GM18867 (cell line): ENCODE data around the gene RNF133.

ENCODE experiments used
- ATAC-seq: cut with Tn5 transposase; IDR thresholded peaks from one replicate; pipeline ENCODE4 v1.9.1; 2021; ENCODE audit warnings: mild to moderate bottlenecking, moderate library complexity; ENCODE audit not compliant: unreplicated experiment

The RNF133 gene, protein sequence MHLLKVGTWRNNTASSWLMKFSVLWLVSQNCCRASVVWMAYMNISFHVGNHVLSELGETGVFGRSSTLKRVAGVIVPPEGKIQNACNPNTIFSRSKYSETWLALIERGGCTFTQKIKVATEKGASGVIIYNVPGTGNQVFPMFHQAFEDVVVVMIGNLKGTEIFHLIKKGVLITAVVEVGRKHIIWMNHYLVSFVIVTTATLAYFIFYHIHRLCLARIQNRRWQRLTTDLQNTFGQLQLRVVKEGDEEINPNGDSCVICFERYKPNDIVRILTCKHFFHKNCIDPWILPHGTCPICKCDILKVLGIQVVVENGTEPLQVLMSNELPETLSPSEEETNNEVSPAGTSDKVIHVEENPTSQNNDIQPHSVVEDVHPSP

DNA sequence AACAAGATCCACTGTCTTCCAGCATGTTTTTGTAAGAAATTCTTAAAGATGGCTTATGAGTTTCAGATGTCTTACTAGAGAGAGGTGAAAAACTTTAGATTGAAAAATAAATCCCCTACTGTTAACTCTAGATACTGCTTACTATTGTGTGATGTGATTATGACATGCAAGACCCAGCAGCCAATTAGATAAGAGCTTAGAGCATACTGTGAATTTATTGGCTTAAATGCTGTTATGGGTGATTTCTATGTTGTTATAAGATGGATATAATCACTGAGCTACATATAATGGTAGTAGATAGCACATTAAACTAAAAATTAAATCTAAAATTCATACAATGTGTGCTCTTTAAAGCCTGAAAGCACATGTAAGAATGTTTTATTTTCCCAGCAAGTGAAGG is at the start of gene RNF133:
Gene RNF133, minus strand, starts transcription at position 101 of the 400 bp plus-strand sequence. CDS start 199 bp downstream, outside the sequence.
- ATAC-seq: no peak

DNA sequence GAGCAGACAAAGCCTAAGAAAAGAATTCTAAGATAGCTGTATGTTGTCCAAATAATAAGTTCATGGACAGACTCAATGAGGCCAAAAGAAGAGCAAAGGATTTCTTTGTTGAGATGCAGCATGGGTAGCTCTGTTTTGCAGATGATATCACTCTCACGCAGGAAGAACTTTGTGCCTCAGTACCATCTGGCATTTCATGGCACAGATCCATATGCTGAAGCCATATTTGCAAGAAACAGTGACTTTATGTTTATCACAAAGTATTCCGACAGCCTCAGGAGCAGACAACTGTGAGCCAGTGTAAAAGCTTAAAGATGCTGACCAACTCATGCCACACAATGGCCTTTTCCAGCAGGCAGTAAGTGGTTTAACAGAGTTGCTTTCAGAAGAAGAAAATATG is 49.3 kb upstream of the RNF133 start:
- no peak for ATAC-seq

- ATAC-seq: no peak
Measured at GRCh38 chr7:122746948-122747347, 48.0 kb upstream of the RNF133 start.

DNA sequence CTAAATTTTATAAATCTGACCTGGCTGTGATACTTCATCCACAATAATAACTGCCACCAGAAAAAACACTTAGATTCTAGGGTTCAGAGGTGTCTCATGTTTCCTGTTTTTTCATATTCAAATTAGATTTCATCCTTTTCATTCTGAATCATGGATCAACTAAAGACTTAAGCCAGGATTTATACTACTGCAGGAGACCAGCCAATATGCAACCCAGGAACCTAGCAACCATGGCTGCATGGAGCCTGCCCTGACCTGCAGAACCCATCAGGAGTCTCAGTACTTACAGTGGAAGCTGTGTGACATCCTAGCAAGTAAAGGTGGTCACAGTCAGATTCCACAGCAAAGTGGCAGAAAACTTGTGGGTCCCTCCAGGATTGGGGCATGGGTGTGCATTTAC is 44.3 kb upstream of the RNF133 start:
- ATAC-seq: no peak

GRCh38 chr7:122738947-122739346 is 40.0 kb upstream of the RNF133 start:
- no peak for ATAC-seq

DNA sequence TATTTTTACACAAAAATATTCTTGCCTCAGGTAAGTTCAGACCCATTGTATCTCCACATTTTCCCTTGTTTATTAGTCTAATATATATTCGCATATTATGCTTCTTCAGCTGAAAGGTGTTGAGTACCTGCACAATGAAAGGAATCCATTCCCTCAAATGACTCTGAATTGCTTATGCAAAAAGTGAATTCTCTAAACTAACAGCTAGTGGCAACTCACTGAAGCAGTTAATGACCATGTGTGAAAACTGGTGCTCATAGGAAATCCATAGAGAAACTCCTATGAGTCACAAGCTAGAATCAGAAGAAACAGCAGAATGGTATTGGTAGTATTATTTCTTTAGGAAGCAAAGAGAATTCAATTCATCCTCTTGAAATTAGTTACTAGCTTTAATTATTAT is 37.3 kb upstream of the RNF133 start:
- no peak for ATAC-seq

DNA sequence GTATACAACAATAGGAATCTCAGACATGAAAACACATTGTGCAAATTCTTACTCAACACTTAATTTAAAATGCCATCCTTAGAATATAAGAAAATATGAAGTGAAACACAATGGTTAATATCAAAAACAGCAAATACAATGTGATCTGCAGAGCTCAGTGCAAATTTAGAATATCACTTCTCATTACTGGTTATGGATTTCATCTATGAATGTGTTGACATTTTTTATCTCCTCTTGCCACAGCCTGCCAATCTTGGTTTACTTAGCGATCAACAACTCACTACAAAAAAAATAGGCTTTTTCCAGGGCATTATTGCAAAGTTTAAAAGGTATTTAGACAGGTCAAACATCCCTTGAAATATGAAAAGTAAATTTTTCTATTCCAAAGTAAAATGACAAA is 28.8 kb upstream of the RNF133 start:
- ATAC-seq: no peak

GRCh38 chr7:122727354-122727753 is 28.4 kb upstream of the RNF133 start:
- no peak for ATAC-seq

DNA sequence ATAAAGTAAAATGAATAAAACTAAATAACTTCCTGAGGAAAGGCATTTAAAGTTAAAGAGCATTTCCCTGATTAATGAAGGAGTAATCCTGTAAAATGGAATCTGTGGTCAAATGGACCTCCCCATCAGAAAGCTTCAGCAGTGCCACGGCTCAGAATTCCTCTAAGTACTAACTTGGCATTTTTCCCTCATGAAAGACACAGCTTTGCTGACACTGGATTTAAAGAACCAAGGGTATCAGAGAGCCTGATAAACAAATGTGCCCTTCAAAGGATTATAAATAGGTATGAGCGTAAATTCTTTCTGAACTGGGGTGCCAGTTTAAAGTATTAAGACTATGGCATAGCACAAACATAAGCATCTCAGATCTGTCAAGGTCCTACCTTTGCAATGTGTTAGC is 28.0 kb upstream of the RNF133 start:
- no peak for ATAC-seq

DNA sequence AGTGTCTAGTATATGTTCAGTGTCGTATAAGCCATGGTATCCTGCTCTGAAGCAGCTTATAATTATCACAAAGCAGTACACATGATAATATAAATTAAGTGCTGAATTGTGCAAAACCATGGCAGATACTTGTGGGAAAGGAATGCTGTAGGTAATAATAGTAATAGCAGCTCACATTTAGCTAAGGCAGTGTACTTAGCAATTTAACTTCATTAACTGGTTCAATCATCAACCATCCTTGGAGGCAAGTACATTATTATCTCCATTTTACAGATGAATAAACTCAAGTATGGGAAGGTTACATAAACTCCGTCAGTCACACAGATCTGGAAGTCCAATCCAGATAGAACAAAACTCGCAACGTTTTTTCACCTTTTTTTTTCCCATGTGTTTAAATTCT is 25.4 kb upstream of the RNF133 start:
- ATAC-seq: no peak

DNA sequence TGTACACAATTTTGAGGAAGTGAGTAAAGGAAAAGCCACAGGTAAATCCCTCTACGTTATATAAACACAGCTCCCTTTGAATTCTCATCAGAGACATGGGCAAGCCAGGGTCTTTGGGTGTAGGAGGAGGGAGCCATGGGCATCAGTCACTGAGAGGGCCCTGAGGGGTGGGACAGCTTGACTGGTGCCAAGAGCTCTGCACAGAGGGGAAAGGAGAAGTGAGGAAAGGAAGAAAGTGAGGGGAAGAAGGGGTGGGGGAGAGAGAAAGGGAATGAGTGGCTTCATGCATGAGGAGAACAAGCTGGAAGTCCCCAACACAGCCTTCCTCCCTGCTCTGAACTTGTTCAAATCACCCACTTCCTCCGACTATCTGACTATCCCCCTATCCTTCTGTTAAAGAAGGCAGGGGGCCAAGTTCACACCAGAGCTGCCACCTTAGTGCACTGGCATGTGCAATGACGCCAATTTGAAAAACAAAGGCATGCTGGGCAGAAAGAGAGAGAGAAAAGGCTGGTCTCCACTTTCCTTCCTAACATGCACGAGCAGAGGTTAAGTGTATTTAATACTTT is 20.2 kb upstream of the RNF133 start:
- no peak for ATAC-seq

DNA sequence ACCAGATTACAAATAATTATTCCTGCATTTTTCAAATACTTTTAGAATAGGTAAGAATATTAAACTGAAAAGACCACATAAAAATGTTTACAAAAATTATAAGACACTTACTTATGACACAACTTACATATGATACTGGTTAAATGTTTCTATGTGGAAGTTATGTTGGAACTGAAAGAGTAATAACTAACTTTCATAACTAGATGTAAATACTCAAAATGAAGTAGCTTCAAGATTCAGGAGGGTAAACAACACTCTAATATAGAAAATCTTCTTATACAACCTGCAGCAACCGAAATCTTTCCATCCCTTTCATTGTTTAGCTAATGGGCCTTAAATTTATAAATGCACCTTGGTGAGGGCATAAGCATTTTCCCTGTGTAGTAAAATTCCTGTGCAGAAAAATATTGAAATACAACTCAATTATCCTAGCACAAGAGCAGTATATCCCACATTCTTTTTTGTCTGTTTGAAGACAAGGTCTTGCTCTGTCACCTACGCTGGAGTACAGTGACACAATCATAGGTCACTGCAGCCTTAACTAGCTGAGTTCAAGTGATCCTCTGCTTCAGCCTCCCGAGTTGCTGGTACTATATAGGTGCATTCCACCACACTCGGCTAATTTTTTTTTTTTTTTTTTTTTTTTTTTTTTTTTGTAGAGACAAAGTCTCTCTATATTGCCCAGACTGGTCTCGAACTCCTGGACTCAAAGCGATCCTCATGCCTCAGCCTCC is 18.6 kb upstream of the RNF133 start:
- ATAC-seq: no peak

DNA sequence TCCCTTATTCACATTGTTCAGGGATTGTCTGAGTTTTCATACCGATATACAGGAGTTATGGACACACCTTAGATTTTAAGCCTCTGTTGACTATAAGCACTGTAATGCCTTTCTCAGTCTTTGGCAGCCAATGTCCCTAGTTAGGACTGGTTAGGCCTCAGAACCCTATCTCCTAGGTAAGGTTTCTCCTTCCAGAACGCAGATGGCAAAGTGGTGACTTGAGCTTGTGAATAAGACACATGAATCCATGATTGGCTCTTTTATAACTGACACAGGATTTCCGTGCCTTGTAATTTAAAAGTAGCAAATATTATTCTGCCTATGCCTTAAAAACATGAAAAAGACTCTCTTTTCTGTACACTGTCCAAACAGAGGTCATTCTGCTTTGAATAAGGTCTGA is 16.3 kb upstream of the RNF133 start:
- ATAC-seq: no peak

- ATAC-seq: no peak
Measured at GRCh38 chr7:122710916-122711315, 12.0 kb upstream of the RNF133 start.

DNA sequence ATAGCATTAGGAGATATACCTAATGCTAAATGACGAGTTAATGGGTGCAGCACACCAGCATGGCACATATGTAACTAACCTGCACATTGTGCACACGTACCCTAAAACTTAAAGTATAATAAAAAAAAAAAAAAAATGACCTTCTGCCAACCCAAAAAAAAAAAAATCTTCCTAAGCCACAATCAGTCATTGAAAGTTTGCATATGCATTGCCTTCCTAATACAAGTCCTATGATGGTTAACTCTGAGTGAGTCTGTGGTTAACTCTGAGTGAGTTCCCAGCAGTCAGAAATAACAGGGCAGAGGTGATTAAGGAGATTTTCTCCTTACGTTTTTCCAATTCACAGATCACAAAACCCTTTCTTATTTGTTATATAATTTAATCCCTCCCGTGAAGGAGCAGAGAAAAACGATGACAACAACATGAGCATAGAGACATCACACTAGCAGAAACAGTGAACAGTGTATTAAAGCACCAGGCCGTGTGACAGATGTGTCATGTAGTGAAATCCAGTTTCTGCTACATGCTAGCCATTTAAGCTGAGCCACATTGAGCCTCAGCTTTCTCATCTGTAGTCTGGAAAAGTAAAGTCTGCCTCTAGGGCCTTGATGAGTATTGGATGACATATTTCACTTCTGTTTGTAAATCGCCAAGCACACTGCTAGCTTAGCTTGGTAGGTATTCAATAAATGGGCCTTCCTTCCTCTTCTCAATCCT is 11.2 kb upstream of the RNF133 start:
- peak; percentile 55 for ATAC-seq

GRCh38 chr7:122706836-122707235 is 7.9 kb upstream of the RNF133 start:
- no peak for ATAC-seq

DNA sequence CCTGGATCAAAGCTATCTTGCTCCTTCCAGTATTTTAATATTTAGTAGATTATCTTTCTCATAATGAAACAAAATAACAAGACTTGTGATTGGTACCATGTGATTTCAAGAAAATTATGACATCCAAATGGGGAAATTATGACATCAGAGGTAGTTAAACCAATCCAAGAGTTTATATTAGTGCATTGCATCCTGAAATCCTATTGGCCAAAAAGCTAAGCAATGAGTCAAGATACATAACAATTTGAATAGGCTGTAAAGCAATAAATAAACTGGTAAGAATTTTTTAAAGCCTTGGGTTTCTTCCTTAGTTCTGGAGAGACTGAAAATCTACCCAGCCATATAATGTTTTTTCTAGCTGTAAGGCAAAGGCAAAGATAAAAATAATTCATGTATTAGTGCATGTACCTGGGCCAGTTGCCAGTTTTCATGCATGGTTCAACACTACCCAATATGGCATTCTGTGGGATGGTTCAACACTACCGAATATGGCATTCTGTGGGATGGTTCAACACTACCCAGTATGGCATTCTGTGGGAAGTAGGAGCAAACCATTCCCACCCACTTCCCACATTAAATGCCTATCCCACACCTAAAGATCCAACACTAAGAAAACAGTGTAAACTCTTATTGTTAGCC is 4.1 kb upstream of the RNF133 start, which contains the start of gene RNF148:
Gene RNF148, minus strand, starts transcription at position 51 of the 639 bp plus-strand sequence. CDS start 172 bp downstream, outside the sequence.
- ATAC-seq: no peak

DNA sequence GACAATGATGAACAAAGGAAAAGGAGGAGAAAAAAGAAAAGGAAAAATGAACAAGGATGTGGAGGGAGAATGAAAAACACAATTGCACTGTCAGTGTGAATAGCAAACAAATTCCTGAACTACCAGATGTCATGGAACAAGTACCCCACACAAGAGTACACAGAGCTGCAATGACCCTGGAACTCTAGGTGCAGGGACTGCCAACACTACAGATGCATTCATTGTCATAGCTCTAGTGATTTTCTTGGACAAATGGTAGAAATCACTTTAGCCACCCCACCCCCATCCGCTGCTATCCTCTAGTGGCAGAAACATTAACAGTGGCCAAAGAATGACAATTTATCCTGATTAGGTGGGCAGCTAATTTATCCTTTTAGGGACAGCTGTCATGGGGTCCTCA is 3.1 kb downstream of the RNF133 start:
- ATAC-seq: no peak

DNA sequence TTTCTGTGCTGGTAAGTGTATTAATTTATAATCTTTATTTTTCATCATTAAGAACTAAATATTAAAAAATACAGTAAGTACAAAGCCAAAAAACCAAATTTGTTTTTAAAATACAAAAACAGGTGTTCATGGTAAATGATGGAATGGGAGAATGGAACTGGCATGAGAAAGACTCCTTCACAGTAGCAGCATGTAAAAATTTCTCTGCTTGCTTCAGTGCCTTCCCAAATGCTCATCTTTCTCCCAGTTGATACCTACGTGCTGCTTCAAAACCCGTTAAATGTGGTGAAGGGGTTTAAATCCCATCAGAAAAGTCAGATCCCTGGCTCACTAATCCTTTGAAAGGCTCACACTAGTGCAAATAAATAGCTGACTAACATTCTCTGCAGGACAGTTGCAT is 4.2 kb downstream of the RNF133 start:
- ATAC-seq: no peak

DNA sequence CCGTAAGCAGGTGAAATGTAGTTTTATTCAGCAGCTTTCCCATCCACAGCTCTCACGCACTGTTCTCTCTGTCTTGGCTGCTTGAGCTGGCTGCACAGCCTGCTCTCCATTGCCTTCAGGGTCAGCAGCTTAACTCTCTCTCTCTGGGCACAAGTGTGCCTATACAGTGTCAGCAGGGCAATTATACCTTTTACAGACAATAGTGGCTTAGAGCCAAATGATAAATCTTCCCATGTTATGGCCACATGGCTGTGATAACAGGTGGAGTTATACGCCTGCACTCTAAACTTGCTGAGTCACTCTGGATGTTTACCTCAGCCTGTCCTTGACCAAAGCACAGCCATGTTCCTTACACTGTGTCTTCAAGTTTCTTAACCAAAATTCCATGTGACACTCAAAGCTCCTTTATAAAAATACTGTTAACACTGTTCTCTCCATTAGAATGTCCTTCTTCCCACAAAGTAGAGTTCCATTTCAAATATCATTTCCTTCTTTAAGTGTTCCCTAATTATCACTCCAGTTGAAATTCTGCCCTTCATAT is 6.1 kb downstream of the RNF133 start:
- no peak for ATAC-seq
